Measurements from ENCODE around the gene TXNRD1.

DNA sequence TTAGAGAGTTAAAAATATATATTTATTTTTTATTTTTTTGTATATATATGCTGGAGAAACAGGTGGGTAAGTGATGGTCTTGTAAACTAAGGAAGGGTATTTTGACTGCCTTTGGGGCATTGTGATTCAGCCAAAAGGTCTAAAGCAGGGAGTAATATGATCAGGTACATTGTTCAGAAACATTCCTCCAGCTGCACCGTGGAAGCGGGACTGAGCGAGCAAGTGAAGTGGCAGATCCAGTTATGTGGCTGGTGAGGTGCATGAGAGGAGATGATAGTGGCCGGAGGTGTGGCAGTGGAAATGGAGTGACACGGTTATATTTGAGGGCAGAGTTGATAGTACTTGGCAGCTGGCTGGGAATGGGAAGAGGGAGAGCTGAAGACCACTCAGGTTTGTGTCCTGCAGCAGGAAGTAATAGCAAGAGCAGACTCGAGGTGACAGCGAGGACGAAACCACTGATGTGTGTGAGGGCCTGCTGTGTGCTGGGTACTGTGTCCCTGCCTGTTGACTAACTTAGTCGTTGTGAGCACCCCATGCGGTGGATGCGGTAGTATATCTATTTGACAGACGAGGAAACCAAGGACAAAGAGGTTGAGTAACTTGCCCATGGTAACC lies 127.2 kb downstream of the TXNRD1 start:
- TF ChIP-seq, protein P1, sequence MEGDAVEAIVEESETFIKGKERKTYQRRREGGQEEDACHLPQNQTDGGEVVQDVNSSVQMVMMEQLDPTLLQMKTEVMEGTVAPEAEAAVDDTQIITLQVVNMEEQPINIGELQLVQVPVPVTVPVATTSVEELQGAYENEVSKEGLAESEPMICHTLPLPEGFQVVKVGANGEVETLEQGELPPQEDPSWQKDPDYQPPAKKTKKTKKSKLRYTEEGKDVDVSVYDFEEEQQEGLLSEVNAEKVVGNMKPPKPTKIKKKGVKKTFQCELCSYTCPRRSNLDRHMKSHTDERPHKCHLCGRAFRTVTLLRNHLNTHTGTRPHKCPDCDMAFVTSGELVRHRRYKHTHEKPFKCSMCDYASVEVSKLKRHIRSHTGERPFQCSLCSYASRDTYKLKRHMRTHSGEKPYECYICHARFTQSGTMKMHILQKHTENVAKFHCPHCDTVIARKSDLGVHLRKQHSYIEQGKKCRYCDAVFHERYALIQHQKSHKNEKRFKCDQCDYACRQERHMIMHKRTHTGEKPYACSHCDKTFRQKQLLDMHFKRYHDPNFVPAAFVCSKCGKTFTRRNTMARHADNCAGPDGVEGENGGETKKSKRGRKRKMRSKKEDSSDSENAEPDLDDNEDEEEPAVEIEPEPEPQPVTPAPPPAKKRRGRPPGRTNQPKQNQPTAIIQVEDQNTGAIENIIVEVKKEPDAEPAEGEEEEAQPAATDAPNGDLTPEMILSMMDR (IDR thresholded peaks at IDR 0.05; ENCODE audit: low read depth, low read length): no peak
- no peak for TF ChIP-seq EZH2phosphoT487 (IDR thresholded peaks at IDR 0.05; ENCODE audit: low read depth)

Measured in OCI-LY3 (cell line).